WERI-Rb-1 (cell line): ENCODE results near the gene ATP2B3.

Experiments used
- DNase-seq: peaks from one replicate; pipeline ENCODE4 v3.0.0-alpha.2; 2020
- H3K27ac ChIP-seq: fragments of 250-450 bp; sonication (Bioruptor Pico); 2 replicates; pipeline ENCODE4 v1.5.1; 2020; ENCODE audit warnings: mild to moderate bottlenecking, moderate library complexity
- H3K27me3 ChIP-seq: fragments of 250-450 bp; sonication (Bioruptor Pico); 2 replicates; pipeline ENCODE4 v1.5.1; 2021; ENCODE audit warnings: mild to moderate bottlenecking, low read depth, moderate library complexity; ENCODE audit not compliant: insufficient read depth, severe bottlenecking
- H3K36me3 ChIP-seq: fragments of 250-450 bp; sonication (Bioruptor Pico); 2 replicates; pipeline ENCODE4 v1.5.1; 2020; ENCODE audit warnings: mild to moderate bottlenecking, moderate library complexity
- H3K4me3 ChIP-seq: 2 replicates; pipeline ENCODE4 v1.5.1; 2011; ENCODE audit warnings: low read depth, mild to moderate bottlenecking, control low read depth, low read length
- H3K9me3 ChIP-seq: fragments of 250-450 bp; sonication (Bioruptor Pico); 2 replicates; pipeline ENCODE4 v1.5.1; 2021; ENCODE audit warnings: mild to moderate bottlenecking, moderate library complexity; ENCODE audit not compliant: severe bottlenecking
- TF ChIP-seq, protein P1 (sequence below): IDR thresholded peaks from 2 replicates; pipeline ENCODE4 v1.5.1; 2011; ENCODE audit warnings: low read depth, mild to moderate bottlenecking, control low read depth, inconsistent platforms, low read length

ATP2B3 gene

DNA sequence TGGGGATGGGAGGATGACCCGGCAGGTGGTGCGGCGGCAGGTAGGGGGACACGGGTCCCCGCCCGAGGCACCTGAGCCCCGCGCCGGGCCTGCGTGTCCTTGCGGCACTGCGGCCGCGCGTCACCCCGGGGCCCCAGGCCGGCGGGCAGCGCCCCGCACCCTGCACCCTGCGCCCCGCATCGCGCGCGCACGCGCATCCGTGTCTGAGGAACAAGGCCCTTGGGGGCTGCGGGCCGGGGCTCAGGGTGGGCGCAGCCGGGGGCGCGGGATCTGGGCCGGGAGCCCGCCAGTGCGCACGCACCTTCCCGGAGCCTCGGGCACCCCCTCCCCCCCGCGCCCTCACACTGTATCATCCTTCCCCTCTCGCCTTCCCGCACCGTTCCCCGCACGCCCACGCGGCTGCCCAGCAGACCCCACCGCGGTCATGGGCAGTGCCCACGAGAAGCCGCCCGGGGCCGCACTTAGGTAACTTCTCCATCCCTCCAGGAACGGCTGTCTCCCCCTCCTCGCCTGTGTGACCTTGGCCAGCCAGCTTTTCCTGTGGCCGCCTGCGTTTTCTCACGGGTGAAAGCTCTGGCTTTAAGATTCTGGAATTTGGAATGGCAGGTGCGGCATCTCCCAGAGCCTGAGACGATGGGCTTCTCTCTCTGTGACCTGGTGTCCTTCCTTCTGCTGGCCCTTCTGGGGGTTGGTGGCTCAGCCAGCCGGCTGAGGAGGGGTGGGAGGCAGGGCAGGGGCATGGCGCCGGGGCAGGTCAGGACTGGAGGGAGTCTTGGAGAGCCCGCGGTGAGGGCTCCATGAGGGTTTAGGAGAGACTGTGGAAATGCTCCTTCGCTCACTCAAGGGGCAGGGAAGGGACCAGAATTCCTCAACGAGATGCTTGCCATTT, 748 bp downstream of the ATP2B3 start:
- peaks cover 13% of the 10 kb centered on the region for H3K27me3 ChIP-seq
- no peaks in the 10 kb centered on the region for H3K9me3 ChIP-seq
- DNase-seq: no peak
- H3K4me3 ChIP-seq: peak overlapping the region; percentile 55
- no peaks in the 10 kb centered on the region; the same call in 1 of the 2 replicates for H3K36me3 ChIP-seq
- TF ChIP-seq, protein P1, sequence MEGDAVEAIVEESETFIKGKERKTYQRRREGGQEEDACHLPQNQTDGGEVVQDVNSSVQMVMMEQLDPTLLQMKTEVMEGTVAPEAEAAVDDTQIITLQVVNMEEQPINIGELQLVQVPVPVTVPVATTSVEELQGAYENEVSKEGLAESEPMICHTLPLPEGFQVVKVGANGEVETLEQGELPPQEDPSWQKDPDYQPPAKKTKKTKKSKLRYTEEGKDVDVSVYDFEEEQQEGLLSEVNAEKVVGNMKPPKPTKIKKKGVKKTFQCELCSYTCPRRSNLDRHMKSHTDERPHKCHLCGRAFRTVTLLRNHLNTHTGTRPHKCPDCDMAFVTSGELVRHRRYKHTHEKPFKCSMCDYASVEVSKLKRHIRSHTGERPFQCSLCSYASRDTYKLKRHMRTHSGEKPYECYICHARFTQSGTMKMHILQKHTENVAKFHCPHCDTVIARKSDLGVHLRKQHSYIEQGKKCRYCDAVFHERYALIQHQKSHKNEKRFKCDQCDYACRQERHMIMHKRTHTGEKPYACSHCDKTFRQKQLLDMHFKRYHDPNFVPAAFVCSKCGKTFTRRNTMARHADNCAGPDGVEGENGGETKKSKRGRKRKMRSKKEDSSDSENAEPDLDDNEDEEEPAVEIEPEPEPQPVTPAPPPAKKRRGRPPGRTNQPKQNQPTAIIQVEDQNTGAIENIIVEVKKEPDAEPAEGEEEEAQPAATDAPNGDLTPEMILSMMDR: no peak
- no peak overlapping the region for H3K27ac ChIP-seq

DNA sequence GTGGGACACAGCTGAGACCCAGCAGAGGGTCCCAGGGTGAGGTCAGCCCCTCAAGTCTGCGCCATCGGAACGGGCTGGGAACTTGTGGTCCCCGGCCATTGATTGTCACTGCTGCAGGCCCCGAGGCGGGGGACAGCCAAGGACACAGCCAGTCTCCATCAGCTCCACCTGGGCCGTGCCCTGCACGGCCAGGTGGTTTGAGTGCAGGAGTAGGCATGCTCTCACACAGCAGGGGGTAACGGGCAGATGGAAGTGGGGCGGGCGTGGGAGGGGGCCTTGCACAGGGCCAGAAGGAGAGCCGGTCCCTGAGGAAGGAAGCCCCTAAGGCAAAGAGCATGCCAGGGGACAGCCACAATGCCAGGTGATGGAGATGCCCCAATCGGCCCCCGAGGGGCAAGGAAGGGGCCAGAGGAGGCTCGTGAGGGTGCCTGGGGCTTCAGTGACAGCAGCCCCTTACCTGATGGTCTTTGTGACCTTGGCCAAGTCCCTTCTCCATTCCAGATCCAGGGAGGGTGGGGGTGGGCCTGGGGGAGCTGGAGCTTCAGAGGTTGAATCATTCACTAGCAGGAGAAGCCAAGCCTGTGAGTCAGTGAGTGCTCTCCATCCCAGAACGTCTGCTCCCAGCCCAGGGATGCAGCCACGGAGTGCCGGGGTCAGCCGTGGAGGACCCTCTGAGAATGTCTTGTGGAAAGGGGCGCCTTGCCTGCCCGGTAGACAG, 2.3 kb downstream of the ATP2B3 start:
- Histone ChIP-seq H3K9me3 (no peaks in the 10 kb centered on the region), H3K4me3 (no peak overlapping the region), H3K36me3 (no peaks in the 10 kb centered on the region; the same call in 1 of the 2 replicates), H3K27ac (no peak overlapping the region), H3K27me3 (peaks cover 13% of the 10 kb centered on the region)
- DNase-seq: peak; percentile 44
- TF ChIP-seq, protein P1: no peak

DNA sequence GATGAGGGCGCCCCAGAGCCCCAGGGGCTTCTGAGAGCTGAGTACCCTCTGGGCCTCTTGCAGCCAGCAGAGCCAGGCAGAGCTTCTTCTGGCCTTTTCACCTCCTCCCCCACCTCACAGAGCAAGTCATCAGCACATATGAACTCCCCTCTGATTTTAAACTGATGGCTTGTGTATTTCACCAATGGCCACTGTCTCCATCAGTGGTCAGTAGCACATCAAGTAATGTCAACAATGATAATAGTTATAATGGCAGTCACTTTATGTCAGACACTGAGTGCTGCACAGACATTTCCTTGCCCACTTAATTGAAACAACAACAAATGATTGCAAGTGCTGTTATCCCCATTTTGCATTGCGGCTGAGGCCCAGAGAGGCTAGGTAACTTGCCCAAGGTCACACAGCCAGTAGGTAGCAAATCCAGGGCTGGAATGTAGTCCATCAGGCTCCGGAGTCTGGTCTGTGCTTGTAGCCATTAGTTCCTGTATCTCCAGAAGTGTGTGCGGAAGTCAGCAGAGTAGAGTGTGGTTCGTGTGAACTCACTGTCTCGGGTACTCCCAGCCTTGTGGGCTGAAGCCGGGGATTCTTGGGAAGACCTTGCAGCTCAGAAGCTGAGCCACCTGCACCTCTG, 3.0 kb downstream of the ATP2B3 start:
- Histone ChIP-seq H3K27me3 (peaks cover 15% of the 10 kb centered on the region), H3K9me3 (no peaks in the 10 kb centered on the region), H3K27ac (no peak overlapping the region), H3K36me3 (no peaks in the 10 kb centered on the region; the same call in 1 of the 2 replicates), H3K4me3 (no peak overlapping the region)
- TF ChIP-seq, protein P1: no peak
- DNase-seq: no peak

DNA sequence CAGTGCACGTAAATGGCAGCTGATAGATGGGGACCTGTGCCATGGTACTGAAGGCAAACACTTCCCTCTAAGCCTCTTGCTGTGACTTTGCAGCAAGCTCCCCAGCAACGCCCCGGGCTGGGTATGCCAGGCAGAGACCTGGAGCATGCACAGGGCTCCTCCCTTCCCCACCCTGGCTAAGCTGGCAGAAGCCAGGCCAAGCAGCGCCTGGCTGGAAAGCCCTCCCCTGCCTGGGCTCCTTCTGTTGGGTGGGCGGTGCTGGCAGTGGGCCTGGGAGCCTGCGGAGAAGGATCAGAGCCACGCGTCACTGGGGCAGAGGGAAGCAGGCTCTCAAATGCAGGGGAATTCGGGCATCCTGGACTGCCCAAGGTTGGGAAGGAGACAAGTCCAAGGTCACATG, 3.6 kb downstream of the ATP2B3 start:
- H3K4me3 ChIP-seq: no peak overlapping the region
- TF ChIP-seq, protein P1: no peak
- no peaks in the 10 kb centered on the region for H3K9me3 ChIP-seq
- H3K36me3 ChIP-seq: no peaks in the 10 kb centered on the region; the same call in 1 of the 2 replicates
- no peak overlapping the region for H3K27ac ChIP-seq
- DNase-seq: no peak
- peaks cover 15% of the 10 kb centered on the region for H3K27me3 ChIP-seq

DNA sequence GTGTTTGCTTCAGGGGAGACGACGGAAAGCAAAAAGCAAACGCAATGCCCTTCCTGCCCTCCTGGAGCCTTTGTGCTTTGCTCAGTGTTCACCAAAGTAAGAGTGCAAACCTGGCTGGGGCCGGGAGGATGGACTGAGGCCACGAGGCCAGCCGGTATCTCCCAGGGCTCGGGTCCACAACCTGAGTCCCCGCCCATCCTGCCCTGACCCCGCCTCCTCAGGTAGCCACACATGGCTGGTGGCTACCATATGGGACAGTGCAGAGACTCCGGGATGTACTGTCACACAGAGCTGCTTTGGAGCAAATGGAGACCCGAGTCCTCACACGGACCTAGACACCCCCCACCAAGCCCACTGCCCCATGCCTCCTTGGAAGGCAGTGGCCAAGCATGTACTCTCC, 4.8 kb downstream of the ATP2B3 start:
- peak; percentile 67 for DNase-seq
- no peak overlapping the region; the same call in 1 of the 2 replicates for H3K27ac ChIP-seq
- no peak overlapping the region for H3K4me3 ChIP-seq
- peaks cover 20% of the 10 kb centered on the region for H3K27me3 ChIP-seq
- no peaks in the 10 kb centered on the region; the same call in 1 of the 2 replicates for H3K36me3 ChIP-seq
- TF ChIP-seq, protein P1: no peak
- no peaks in the 10 kb centered on the region for H3K9me3 ChIP-seq
